GM21737 (cell line): ENCODE data around the gene NDUFC1.
"Not testable (repeated sequence)": the region's sequence is repeated elsewhere in the genome, so short reads cannot be mapped to it uniquely, and the experiment has no call there.

Experiments
- ATAC-seq: cut with Tn5 transposase; IDR thresholded peaks from one replicate; pipeline ENCODE4 v1.9.1; 2021; ENCODE audit warnings: mild to moderate bottlenecking, moderate library complexity; ENCODE audit not compliant: unreplicated experiment

NDUFC1 gene

GRCh38 chr4:139301821-139302611, at the start of gene NDUFC1:
NDUFC1 (minus strand) TSS chr4:139302477; CDS start chr4:139295798, 6,679 bp downstream.
- ATAC-seq, result peak; percentile 44

GRCh38 chr4:139337612-139338011, 35.3 kb upstream of the NDUFC1 start:
- no peak for ATAC-seq

GRCh38 chr4:139333046-139333445, 30.8 kb upstream of the NDUFC1 start:
- ATAC-seq, result no peak

- ATAC-seq, result no peak
Observed at GRCh38 chr4:139331185-139331584, 28.9 kb upstream of the NDUFC1 start.

- ATAC-seq, result no peak
Observed at GRCh38 chr4:139330283-139330682, 28.0 kb upstream of the NDUFC1 start.

- ATAC-seq, result no peak
Observed at GRCh38 chr4:139329665-139330200, 27.5 kb upstream of the NDUFC1 start.

- ATAC-seq, result no peak
Observed at GRCh38 chr4:139324620-139325019, 22.3 kb upstream of the NDUFC1 start.

GRCh38 chr4:139322541-139322940, 20.3 kb upstream of the NDUFC1 start:
- ATAC-seq, result not testable (repeated sequence)

GRCh38 chr4:139322070-139322469, 19.8 kb upstream of the NDUFC1 start:
- ATAC-seq, result not testable (repeated sequence)

- ATAC-seq, result no peak
Observed at GRCh38 chr4:139319571-139319970, 17.3 kb upstream of the NDUFC1 start.

GRCh38 chr4:139317635-139318034, 15.4 kb upstream of the NDUFC1 start:
- no peak for ATAC-seq

GRCh38 chr4:139316733-139317132, 14.5 kb upstream of the NDUFC1 start:
- ATAC-seq, result no peak

- peak; percentile 79 for ATAC-seq
Observed at GRCh38 chr4:139315221-139315675, 13.0 kb upstream of the NDUFC1 start.

GRCh38 chr4:139314047-139314800, 11.9 kb upstream of the NDUFC1 start:
- no peak for ATAC-seq

GRCh38 chr4:139313414-139313813, 11.1 kb upstream of the NDUFC1 start:
- not testable (repeated sequence) for ATAC-seq

GRCh38 chr4:139312552-139313332, 10.5 kb upstream of the NDUFC1 start:
- ATAC-seq, result no peak

GRCh38 chr4:139311909-139312308, 9.6 kb upstream of the NDUFC1 start:
- no peak for ATAC-seq

- no peak for ATAC-seq
Observed at GRCh38 chr4:139304920-139305319, 2.6 kb upstream of the NDUFC1 start.

- peak; percentile 85 for ATAC-seq
Observed at GRCh38 chr4:139301113-139301820, 1.0 kb downstream of the NDUFC1 start, which contains the start of gene NAA15. NAA15 (plus strand) TSS chr4:139301505; CDS start chr4:139301778, 273 bp downstream.
